ENCODE measurements around the gene TMEM45A. TPM values are rescaled to one million over a fixed set of nuclear protein-coding genes. Genes with fewer than 3 reads are reported as not detected.

TMEM45A gene
- total RNA-seq, 1 donor from 2014 or later, result 15.9 TPM

- Histone ChIP-seq H3K36me3 (no peaks in the 10 kb centered on the region), H3K4me1 (no peaks in the 10 kb centered on the region), H3K4me3 (peak overlapping the region; percentile 14), H3K9me3 (no peaks in the 10 kb centered on the region), H3K27ac (no peak overlapping the region), H3K27me3 (no peaks in the 10 kb centered on the region)
- intact Hi-C loops (cut with DNase I), result no loop called here
- DNase-seq (no peak), ATAC-seq (no peak)
- TF ChIP-seq CTCF (IDR thresholded peaks at IDR 0.05), result no peak
Measured at GRCh38 chr3:100602506-100603444, 110.4 kb downstream of the TMEM45A start.

- DNase-seq, result no peak
- Histone ChIP-seq H3K4me1 (no peaks in the 10 kb centered on the region), H3K27me3 (no peaks in the 10 kb centered on the region), H3K4me3 (no peak overlapping the region), H3K27ac (no peak overlapping the region), H3K9me3 (no peaks in the 10 kb centered on the region), H3K36me3 (no peaks in the 10 kb centered on the region)
- TF ChIP-seq CTCF (IDR thresholded peaks at IDR 0.05), result peak; percentile 30
- intact Hi-C loops (cut with DNase I), result no loop called here
- ATAC-seq, result peak; percentile 57
Measured at GRCh38 chr3:100603469-100603868, 111.0 kb downstream of the TMEM45A start.

- intact Hi-C loops (cut with DNase I), result no loop called here
Measured at GRCh38 chr3:100605358-100605757, 112.9 kb downstream of the TMEM45A start.

GRCh38 chr3:100606894-100607512 is 114.6 kb downstream of the TMEM45A start:
- H3K4me3 ChIP-seq, result no peak overlapping the region
- H3K36me3 ChIP-seq, result no peaks in the 10 kb centered on the region
- no peaks in the 10 kb centered on the region for H3K9me3 ChIP-seq
- ATAC-seq, result no peak
- no peak for DNase-seq
- no peaks in the 10 kb centered on the region for H3K4me1 ChIP-seq
- H3K27ac ChIP-seq, result no peak overlapping the region
- H3K27me3 ChIP-seq, result peaks cover 4% of the 10 kb centered on the region
- intact Hi-C loops (cut with DNase I), result no loop called here
- no peak for TF ChIP-seq CTCF (IDR thresholded peaks at IDR 0.05)

More at GRCh38 chr3:100605358-100605757, 112.9 kb downstream of the TMEM45A start:
- no peaks in the 10 kb centered on the region for H3K9me3 ChIP-seq
- ATAC-seq (no peak), DNase-seq (no peak)
- peaks cover 4% of the 10 kb centered on the region for H3K27me3 ChIP-seq
- no peaks in the 10 kb centered on the region for H3K4me1 ChIP-seq
- TF ChIP-seq CTCF (IDR thresholded peaks at IDR 0.05), result no peak
- H3K27ac ChIP-seq, result no peak overlapping the region
- no peak overlapping the region for H3K4me3 ChIP-seq
- H3K36me3 ChIP-seq, result no peaks in the 10 kb centered on the region

GRCh38 chr3:100609305-100609704 is 116.9 kb downstream of the TMEM45A start, which contains the start of gene ADGRG7:
TSS of gene ADGRG7 (plus strand) at chr3:100609601. CDS start at chr3:100609857, 256 bp downstream.
- no peak for TF ChIP-seq CTCF (IDR thresholded peaks at IDR 0.05)

More at GRCh38 chr3:100609305-100609704, 116.9 kb downstream of the TMEM45A start, which contains the start of gene ADGRG7:
- H3K36me3 ChIP-seq, result no peaks in the 10 kb centered on the region
- no peaks in the 10 kb centered on the region for H3K4me1 ChIP-seq
- ATAC-seq (no peak), DNase-seq (no peak)
- intact Hi-C loops (cut with DNase I), result no loop called here
- peaks cover 7% of the 10 kb centered on the region for H3K27me3 ChIP-seq
- no peak within 1 kb of the TSS for H3K4me3 ChIP-seq
- H3K9me3 ChIP-seq, result no peaks in the 10 kb centered on the region
- no peak within 1 kb of the TSS for H3K27ac ChIP-seq
